Measurements from ENCODE around the gene CMIP.

DNA sequence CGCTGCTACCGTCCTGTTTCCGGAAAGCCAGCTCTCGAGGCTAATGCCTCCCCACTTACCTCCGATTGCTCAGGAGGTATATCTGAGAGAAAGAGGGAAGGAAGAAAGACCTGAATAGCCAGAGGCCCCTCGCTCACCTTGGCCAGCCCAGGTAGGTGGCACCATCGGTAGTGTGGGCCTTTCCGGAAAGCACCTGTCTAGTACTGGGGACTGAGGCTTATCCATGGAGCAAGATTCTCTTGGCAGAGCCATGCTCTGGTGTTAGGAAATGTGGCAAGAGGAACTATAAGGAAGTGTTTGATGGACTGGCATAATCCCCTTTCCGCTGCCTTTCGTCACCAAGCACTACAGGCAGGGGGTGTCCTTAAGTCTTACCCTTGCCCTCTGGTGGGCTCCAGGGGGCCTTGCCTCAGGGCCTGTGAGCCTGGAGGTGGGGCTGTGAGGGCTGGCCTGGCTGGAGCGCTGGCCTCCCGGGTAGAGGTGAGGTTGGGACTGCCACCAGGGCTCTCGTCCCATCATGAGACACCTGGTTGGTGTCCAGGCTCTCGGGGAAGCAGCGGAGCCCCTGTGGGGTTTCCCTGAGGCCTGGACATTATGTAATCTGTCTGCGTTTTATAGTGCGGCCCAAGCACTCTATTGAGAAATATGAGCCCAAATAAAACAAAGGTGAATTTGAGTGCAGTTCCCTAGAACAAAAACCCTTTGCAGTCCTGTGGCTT, 2.9 kb downstream of the CMIP start:
- no peak for TF ChIP-seq CTCF (IDR thresholded peaks at IDR 0.05)
- no peak for TF ChIP-seq EP300 (IDR thresholded peaks at IDR 0.05)
- TF ChIP-seq POLR2A (IDR thresholded peaks at IDR 0.05; ENCODE audit: low read depth) = no peak

All from esophagus muscularis mucosa (tissue), 4 donors.